HepG2 (cell line): ENCODE data around the gene SLCO4A1. TPM values are rescaled to one million over a fixed set of nuclear protein-coding genes. Genes with fewer than 3 reads are reported as not detected.
A peak's percentile ranks its signal among the peaks of the same experiment; 100 is the strongest.

Source experiments
- ATAC-seq: fragments of 200-7000 bp; cut with Tn5 transposase; 3 replicates; pipeline ENCODE4 v1.9.1; 2020; ENCODE audit warnings: mild to moderate bottlenecking, moderate library complexity
- BruUV-seq: library from RNA; stranded (reverse); fragments of 400-500 nt; replicated peaks from 2 replicates; lab custom pipeline; 2021; lab: Mats Ljungman, UMichigan
- CTCF ChIA-PET: fragments of 300-600 bp; formaldehyde crosslinking; extraction: SDS; loops from one replicate; lab custom pipeline; 2021; ENCODE audit warnings: low total read pairs, inconsistent platforms, low intra/inter-chr PET ratio; lab: Yijun Ruan, JAX
- POLR2A ChIA-PET: fragments of 350-600 bp; sonication (Branson Sonifier 250); formaldehyde crosslinking; loops from one replicate; lab custom pipeline; 2020; ENCODE audit warnings: antibody characterized with exemption, inconsistent platforms; lab: Yijun Ruan, JAX
- DNase-seq: peaks from one replicate; pipeline ENCODE4 v3.0.0-alpha.2; 2015; ENCODE audit warnings: low spot score
- FAIRE-seq: peaks from 3 replicates; lab custom pipeline; 2011; peaks lifted over from hg19 to GRCh38; lab: Jason Lieb, UNC
- H2AFZ ChIP-seq: one replicate; pipeline ENCODE4 v1.6.1; 2011; ENCODE audit warnings: low read length, inconsistent platforms
- H3K27ac ChIP-seq: fragments of 300-600 bp; 3 replicates; pipeline ENCODE4 v1.8.0; 2011; ENCODE audit warnings: mixed run types, mild to moderate bottlenecking, mixed read lengths, low read length, inconsistent platforms; ENCODE audit not compliant: insufficient read depth; ENCODE audit errors: extremely low read length
- H3K27me3 ChIP-seq, 2 experiments: fragments of 200-600 bp in 1 of 2; 2 replicates in 1 of 2; 3 replicates in 1 of 2; pipeline versions ENCODE4 v1.6.0 to v1.8.0; 2011; ENCODE audit warnings: low read length in 2 of 2, mild to moderate bottlenecking in 2 of 2, moderate library complexity in 2 of 2, inconsistent platforms in 1 of 2; ENCODE audit not compliant: insufficient read depth in 2 of 2, control insufficient read depth in 1 of 2
- H3K36me3 ChIP-seq, 2 experiments: fragments of 200-600 bp in 1 of 2; replicated peaks in 1 of 2; 2 replicates in 1 of 2; 3 replicates in 1 of 2; pipeline versions ENCODE4 v1.5.1 to v1.8.0; 2011; ENCODE audit warnings: low read length in 2 of 2, inconsistent platforms in 1 of 2; ENCODE audit not compliant: insufficient read depth in 2 of 2, control insufficient read depth in 1 of 2
- H3K4me1 ChIP-seq: 2 replicates; pipeline ENCODE4 v1.5.1; 2012; ENCODE audit warnings: low read length, inconsistent platforms; ENCODE audit not compliant: insufficient read depth
- H3K4me2 ChIP-seq: 2 replicates; pipeline ENCODE4 v1.6.0; 2011; ENCODE audit warnings: low read depth, low read length, inconsistent platforms
- H3K4me3 ChIP-seq, 3 experiments: fragments of 200-600 bp in 1 of 3; sonication (generic), shearing (Covaris generic) in 1 of 3; replicated peaks in 1 of 3; 2 replicates each; pipeline ENCODE4 v1.5.1; 2011 to 2016; ENCODE audit warnings: low read length in 3 of 3, inconsistent platforms in 2 of 3, low read depth in 2 of 3, mild to moderate bottlenecking in 2 of 3, control low read depth in 1 of 3, mixed read lengths in 1 of 3; ENCODE audit not compliant: insufficient read depth in 1 of 3
- H3K79me2 ChIP-seq: one replicate; pipeline ENCODE4 v1.6.1; 2011; ENCODE audit warnings: low read length, inconsistent platforms; ENCODE audit not compliant: insufficient read depth
- H3K9ac ChIP-seq: 2 replicates; pipeline ENCODE4 v1.6.0; 2011; ENCODE audit warnings: mild to moderate bottlenecking, low read depth, low read length, inconsistent platforms; ENCODE audit not compliant: insufficient read depth
- H3K9me3 ChIP-seq: 2 replicates; pipeline ENCODE4 v1.5.1; 2012; ENCODE audit warnings: mild to moderate bottlenecking, low read length
- H4K20me1 ChIP-seq: 2 replicates; pipeline ENCODE4 v1.6.0; 2011; ENCODE audit warnings: inconsistent platforms, mild to moderate bottlenecking, low read length, moderate library complexity; ENCODE audit not compliant: insufficient read depth
- AGO2 ChIP-seq: fragments of 200-400 bp; formaldehyde crosslinking; optimal IDR thresholded peaks from 2 replicates; pipeline ENCODE3; 2017; ENCODE audit warnings: mild to moderate bottlenecking, low read depth, low read length, moderate library complexity
- DPF2 ChIP-seq: sonication (generic); formaldehyde crosslinking; IDR thresholded peaks from 2 replicates; pipeline ENCODE4 v1.4.0; 2020; ENCODE audit warnings: mild to moderate bottlenecking, low read depth, missing genetic modification reagents, borderline replicate concordance
- E2F1 ChIP-seq: sonication (generic); formaldehyde crosslinking; IDR thresholded peaks from 2 replicates; pipeline ENCODE4 v1.5.0; 2020; ENCODE audit warnings: missing genetic modification reagents
- NFKBIZ ChIP-seq: IDR thresholded peaks from 2 replicates; pipeline ENCODE4 v1.6.1; 2018; ENCODE audit warnings: missing genetic modification reagents, missing compliant biosample characterization
- NFYC ChIP-seq: IDR thresholded peaks from 2 replicates; pipeline ENCODE4 v1.6.1; 2016; ENCODE audit warnings: missing genetic modification reagents, missing compliant biosample characterization
- NRL ChIP-seq: sonication (generic); formaldehyde crosslinking; IDR thresholded peaks from 2 replicates; pipeline ENCODE4 v1.5.0; 2020; ENCODE audit warnings: missing genetic modification reagents, mild to moderate bottlenecking, moderate library complexity, borderline replicate concordance
- ONECUT2 ChIP-seq: sonication (generic); formaldehyde crosslinking; IDR thresholded peaks from 2 replicates; pipeline ENCODE4 v1.4.0; 2020; ENCODE audit warnings: missing genetic modification reagents
- PAF1 ChIP-seq: IDR thresholded peaks from 2 replicates; pipeline ENCODE4 v1.6.1; 2016; ENCODE audit warnings: missing genetic modification reagents, missing compliant biosample characterization
- POLR2AphosphoS2 ChIP-seq: IDR thresholded peaks from 2 replicates; pipeline ENCODE4 v1.6.1; 2011; ENCODE audit warnings: low read depth, low read length, improper control_type of control experiment
- RFX3 ChIP-seq: IDR thresholded peaks from 2 replicates; pipeline ENCODE4 v1.6.1; 2016; ENCODE audit warnings: missing biosample characterization, missing genetic modification reagents
- SP2 ChIP-seq: sonication (generic); formaldehyde crosslinking; IDR thresholded peaks from 2 replicates; pipeline ENCODE4 v1.5.1; 2020; ENCODE audit warnings: mild to moderate bottlenecking, missing genetic modification reagents
- SUZ12 ChIP-seq: fragments of 150-350 bp; IDR thresholded peaks from 2 replicates; pipeline ENCODE4 v1.6.1; 2014; ENCODE audit warnings: low read depth, low read length
- TSC22D2 ChIP-seq: sonication (generic); formaldehyde crosslinking; IDR thresholded peaks from 2 replicates; pipeline ENCODE4 v1.5.1; 2020; ENCODE audit warnings: missing genetic modification reagents, mild to moderate bottlenecking, borderline replicate concordance
- ZFX ChIP-seq: sonication (generic); formaldehyde crosslinking; IDR thresholded peaks from 2 replicates; pipeline ENCODE4 v1.4.0; 2020; ENCODE audit warnings: mild to moderate bottlenecking, low read depth, missing genetic modification reagents, moderate library complexity
- ZHX1 ChIP-seq: sonication (generic); formaldehyde crosslinking; IDR thresholded peaks from 2 replicates; pipeline ENCODE4 v1.8.1; 2022; ENCODE audit warnings: low read depth, mild to moderate bottlenecking, missing genetic modification reagents
- ZNF335 ChIP-seq: sonication (generic); formaldehyde crosslinking; IDR thresholded peaks from 2 replicates; pipeline ENCODE4 v1.4.0; 2020; ENCODE audit warnings: missing genetic modification reagents
- ZNF430 ChIP-seq: sonication (generic); formaldehyde crosslinking; IDR thresholded peaks from 2 replicates; pipeline ENCODE4 v1.9.0; 2021; ENCODE audit warnings: mild to moderate bottlenecking, missing genetic modification reagents
- ZNF550 ChIP-seq: sonication (generic); formaldehyde crosslinking; IDR thresholded peaks from 2 replicates; pipeline ENCODE4 v1.4.0; 2020; ENCODE audit warnings: mild to moderate bottlenecking, missing genetic modification reagents, borderline replicate concordance
- ZNF567 ChIP-seq: sonication (generic); formaldehyde crosslinking; IDR thresholded peaks from 2 replicates; pipeline ENCODE4 v1.8.1; 2023; ENCODE audit warnings: mild to moderate bottlenecking, missing genetic modification reagents, borderline replicate concordance
- ZNF749 ChIP-seq: sonication (generic); formaldehyde crosslinking; IDR thresholded peaks from 2 replicates; pipeline ENCODE4 v1.8.0; 2022; ENCODE audit warnings: mild to moderate bottlenecking, missing genetic modification reagents, moderate library complexity, borderline replicate concordance
- ZNF768 ChIP-seq: sonication (generic); formaldehyde crosslinking; IDR thresholded peaks from 2 replicates; pipeline ENCODE4 v1.4.0; 2020; ENCODE audit warnings: missing genetic modification reagents
- WGBS: methylation state at CpG from one replicate; pipeline ENCODE4 v1.1.6; 2017; ENCODE audit warnings: low lambda C conversion rate; 5-methylcytosine and 5-hydroxymethylcytosine counted together
- in situ Hi-C: cut with HindIII; loops from 2 replicates; pipeline ENCODE4 v1.10.0; 2017; ENCODE audit warnings: low pct_unique_long_range_greater_than_20kb; ENCODE audit not compliant: extremely low pct_ligation_motif_present
- intact Hi-C: fragments of 100-400 bp; cut with micrococcal nuclease; formaldehyde crosslinking; loops from one replicate; pipeline ENCODE4 v1.10.0; 2022; ENCODE audit not compliant: unreplicated experiment
- polyA plus RNA-seq, 8 experiments: library from polyadenylated mRNA; depleted of rRNA in 3 of 8; stranded (reverse) in 7 of 8; unstranded in 1 of 8; fragments of >200 nt; fragmentation: Illumina TruSeq in 4 of 8; extraction: Trizol in 4 of 8; gene quantifications; 2 replicates each; pipeline versions ENCODE4 v1.2.1 to v1.2.3, GENCODE V29; 2011 to 2016; ENCODE audit warnings: low read depth in 4 of 8, missing spikeins in 1 of 8, mixed read lengths in 1 of 8; ENCODE audit not compliant: insufficient read depth in 1 of 8
- total RNA-seq, 5 experiments: library from RNA; depleted of rRNA; stranded (reverse); fragments of >200 nt; fragmentation: Illumina TruSeq; extraction: Trizol; gene quantifications; 2 replicates each; pipeline ENCODE4 v1.2.3, GENCODE V29; 2016; ENCODE audit warnings: low read depth in 1 of 5

Gene SLCO4A1
- total and polyA plus RNA-seq, 2 of the 13 experiments (the other 11 are each of a cell fraction or from before 2014, with no cell fraction given) = 55.5 to 112 TPM

GRCh38 chr20:62624719-62625453 lies 17.4 kb upstream of the SLCO4A1 start:
- ChIA-PET POLR2A (interaction anchor here (1.4 to 3.0 kb wide), 11 partner anchors 11 to 238 kb away, joined by 3 to 37 read pairs (median 16); partner anchors contain the start of genes MRGBP, RPS21 and SLCO4A1), CTCF (interaction anchor here (1.6 to 1.8 kb wide), 2 partner anchors 167 to 183 kb away, joined by 6 to 10 read pairs; no protein-coding TSS in a partner anchor)
- Histone ChIP-seq H3K4me1 (peaks cover 64% of the 10 kb centered on the region), H2AFZ (no peak overlapping the region), H3K4me3 (peak overlapping the region in 1 of 3 experiments; percentile 65; a peak in 1 of 6 replicates), H3K9ac (peak overlapping the region; percentile 53), H3K27ac (peak overlapping the region; percentile 95), H3K27me3 (peaks cover 0 to 14% of the 10 kb centered on the region in 2 experiments; a peak in 4 of 5 replicates), H3K4me2 (peak overlapping the region; percentile 90), H4K20me1 (no peaks in the 10 kb centered on the region), H3K79me2 (no peaks in the 10 kb centered on the region), H3K36me3 (no peaks in the 10 kb centered on the region), H3K9me3 (no peaks in the 10 kb centered on the region)
- WGBS = 73% methylated on average over 32 of the region's 32 CpGs
- FAIRE-seq (no peak), ATAC-seq (no peak), DNase-seq (no peak)
- no TSS peak for BruUV-seq
- in situ Hi-C loops = loop anchor here (5.0 kb wide), 1 partner anchor 167 kb away; no protein-coding TSS in a partner anchor
- intact Hi-C loops = loop anchor here (1.0 to 5.0 kb wide), 3 partner anchors 15 to 182 kb away; no protein-coding TSS in a partner anchor
- TF ChIP-seq PAF1 (no peak), ZFX (CRISPR knock-in tag) (no peak), ZHX1 (CRISPR knock-in tag) (no peak), TSC22D2 (CRISPR knock-in tag) (no peak), ZNF768 (CRISPR knock-in tag) (peak; percentile 28; the same call in 1 of the 2 replicates), SUZ12 (no peak), ZNF550 (CRISPR knock-in tag) (0 out of 2 replicates have a peak, but pooled peaks have one; percentile 14), ZNF749 (CRISPR knock-in tag) (0 out of 2 replicates have a peak, but pooled peaks have one; percentile 18), NFKBIZ (CRISPR knock-in tag) (no peak), NRL (peak; percentile 23; the same call in 1 of the 2 replicates), ZNF335 (CRISPR knock-in tag) (no peak), ZNF430 (no peak), E2F1 (CRISPR knock-in tag) (no peak), AGO2 (no peak), ONECUT2 (CRISPR knock-in tag) (no peak), POLR2AphosphoS2 (no peak), NFYC (CRISPR knock-in tag) (no peak), RFX3 (CRISPR knock-in tag) (no peak), ZNF567 (CRISPR knock-in tag) (no peak), SP2 (CRISPR knock-in tag) (0 out of 2 replicates have a peak, but pooled peaks have one; percentile 15), DPF2 (CRISPR knock-in tag) (no peak)
